SK-N-SH treated with all-trans-retinoic acid at 6 μM for 48 hours (cell line): ENCODE data around the gene FCHO2.

Experiments used
- ATAC-seq: fragments of 200-7000 bp; cut with Tn5 transposase; 3 replicates; pipeline ENCODE4 v1.9.1; 2020; ENCODE audit warnings: mild to moderate bottlenecking, moderate library complexity
- ARNTL ChIP-seq: fragments of 450-650 bp; formaldehyde crosslinking; IDR thresholded peaks from 2 replicates; pipeline ENCODE4 v1.5.0; 2020; ENCODE audit warnings: low read depth, mild to moderate bottlenecking, moderate library complexity, borderline replicate concordance
- BACH2 ChIP-seq: fragments of 250-450 bp; sonication (Bioruptor Pico); IDR thresholded peaks from 2 replicates; pipeline ENCODE4 v1.9.0; 2021; ENCODE audit warnings: mild to moderate bottlenecking, borderline replicate concordance
- CREB5 ChIP-seq: fragments of 250-450 bp; sonication (Bioruptor Pico); IDR thresholded peaks from 2 replicates; pipeline ENCODE4 v1.5.1; 2020; ENCODE audit warnings: low read depth, mild to moderate bottlenecking, moderate library complexity
- CSDC2 ChIP-seq: fragments of 250-450 bp; sonication (Bioruptor Pico); IDR thresholded peaks from 2 replicates; pipeline ENCODE4 v1.5.0; 2020; ENCODE audit warnings: mild to moderate bottlenecking, moderate library complexity
- CSRNP3 ChIP-seq: fragments of 250-450 bp; sonication (Bioruptor Pico); IDR thresholded peaks from 2 replicates; pipeline ENCODE4 v1.5.1; 2021; ENCODE audit warnings: mild to moderate bottlenecking, moderate library complexity
- ESRRG ChIP-seq: fragments of 250-450 bp; sonication (Bioruptor Pico); IDR thresholded peaks from 2 replicates; pipeline ENCODE4 v1.6.1; 2021; ENCODE audit warnings: mild to moderate bottlenecking
- GLIS3 ChIP-seq: fragments of 250-450 bp; sonication (Bioruptor Pico); IDR thresholded peaks from 2 replicates; pipeline ENCODE4 v1.5.0; 2020; ENCODE audit warnings: mild to moderate bottlenecking, moderate library complexity
- OSR1 ChIP-seq: fragments of 250-450 bp; sonication (Bioruptor Pico); IDR thresholded peaks from 2 replicates; pipeline ENCODE4 v1.8.0; 2022; ENCODE audit warnings: moderate library complexity, mild to moderate bottlenecking, inconsistent platforms
- PATZ1 ChIP-seq: fragments of 250-450 bp; sonication (Bioruptor Pico); IDR thresholded peaks from 2 replicates; pipeline ENCODE4 v1.8.0; 2020; ENCODE audit warnings: mild to moderate bottlenecking, moderate library complexity, borderline replicate concordance
- POU6F1 ChIP-seq: fragments of 250-450 bp; sonication (Bioruptor Pico); IDR thresholded peaks from 2 replicates; pipeline ENCODE4 v1.8.0; 2021; ENCODE audit warnings: low read depth, mild to moderate bottlenecking, moderate library complexity, borderline replicate concordance
- PPARA ChIP-seq: fragments of 250-450 bp; sonication (Bioruptor Pico); IDR thresholded peaks from 2 replicates; pipeline ENCODE4 v1.5.0; 2020; ENCODE audit warnings: mild to moderate bottlenecking, borderline replicate concordance
- SNAI2 ChIP-seq: fragments of 250-450 bp; sonication (Bioruptor Pico); IDR thresholded peaks from 2 replicates; pipeline ENCODE4 v1.5.0; 2020; ENCODE audit warnings: mild to moderate bottlenecking, moderate library complexity
- TCF4 ChIP-seq: fragments of 250-450 bp; sonication (Bioruptor Pico); IDR thresholded peaks from 2 replicates; pipeline ENCODE4 v1.8.0; 2021; ENCODE audit warnings: mild to moderate bottlenecking, moderate library complexity, borderline replicate concordance
- TOX ChIP-seq: fragments of 250-450 bp; sonication (Bioruptor Pico); IDR thresholded peaks from 2 replicates; pipeline ENCODE4 v1.8.0; 2021; ENCODE audit warnings: mild to moderate bottlenecking, moderate library complexity, borderline replicate concordance
- ZC3H10 ChIP-seq: fragments of 250-450 bp; sonication (Bioruptor Pico); IDR thresholded peaks from 2 replicates; pipeline ENCODE4 v1.5.1; 2021; ENCODE audit warnings: mild to moderate bottlenecking, moderate library complexity
- ZFP3 ChIP-seq: fragments of 250-450 bp; sonication (Bioruptor Pico); IDR thresholded peaks from 2 replicates; pipeline ENCODE4 v1.5.0; 2020; ENCODE audit warnings: mild to moderate bottlenecking, moderate library complexity
- ZFP30 ChIP-seq: fragments of 450-650 bp; formaldehyde crosslinking; IDR thresholded peaks from 2 replicates; pipeline ENCODE4 v1.5.0; 2022; ENCODE audit warnings: mild to moderate bottlenecking, moderate library complexity
- ZNF565 ChIP-seq: fragments of 450-650 bp; formaldehyde crosslinking; conservative IDR thresholded peaks from 2 replicates; pipeline ENCODE4 v1.5.0; 2020; ENCODE audit warnings: low read depth, mild to moderate bottlenecking, moderate library complexity
- ZNF70 ChIP-seq: fragments of 450-650 bp; formaldehyde crosslinking; IDR thresholded peaks from 2 replicates; pipeline ENCODE4 v1.5.0; 2020; ENCODE audit warnings: mild to moderate bottlenecking, moderate library complexity
- ZNF8 ChIP-seq: fragments of 450-650 bp; formaldehyde crosslinking; IDR thresholded peaks from 2 replicates; pipeline ENCODE4 v1.5.0; 2020; ENCODE audit warnings: mild to moderate bottlenecking, moderate library complexity

Gene FCHO2

GRCh38 chr5:73129143-73129542 is 173.3 kb downstream of the FCHO2 start (continued):
- TF ChIP-seq BACH2, result no peak
- TF ChIP-seq SNAI2 (CRISPR knock-in tag), result no peak
- no peak for TF ChIP-seq CSDC2
- TF ChIP-seq ZNF8 (CRISPR knock-in tag), result no peak
- TF ChIP-seq CSRNP3 (CRISPR knock-in tag), result no peak
- no peak for TF ChIP-seq ZFP3 (CRISPR knock-in tag)
- no peak for TF ChIP-seq TOX (CRISPR knock-in tag)
- TF ChIP-seq ZNF565, result no peak
- TF ChIP-seq ZC3H10 (CRISPR knock-in tag), result no peak

GRCh38 chr5:73130811-73131210 is 175.0 kb downstream of the FCHO2 start:
- TF ChIP-seq ZFP30 (CRISPR knock-in tag), result no peak
- no peak for TF ChIP-seq ZNF565
- no peak for TF ChIP-seq OSR1
- no peak for TF ChIP-seq BACH2
- no peak for TF ChIP-seq GLIS3

GRCh38 chr5:73131711-73132425 is 176.0 kb downstream of the FCHO2 start:
- ATAC-seq, result no peak
- TF ChIP-seq PPARA (CRISPR knock-in tag) (no peak), GLIS3 (no peak), ZC3H10 (CRISPR knock-in tag) (no peak), TOX (CRISPR knock-in tag) (no peak), POU6F1 (CRISPR knock-in tag) (no peak), CSDC2 (no peak), TCF4 (CRISPR knock-in tag) (no peak), CREB5 (CRISPR knock-in tag) (no peak), PATZ1 (CRISPR knock-in tag) (no peak), ZNF8 (CRISPR knock-in tag) (no peak), ZNF565 (no peak), ZNF70 (no peak), ESRRG (no peak), BACH2 (no peak), OSR1 (no peak), ZFP30 (CRISPR knock-in tag) (no peak)

More at GRCh38 chr5:73130811-73131210, 175.0 kb downstream of the FCHO2 start:
- ATAC-seq, result no peak

GRCh38 chr5:73132759-73133158 is 176.9 kb downstream of the FCHO2 start:
- no peak for ATAC-seq
- TF ChIP-seq PPARA (CRISPR knock-in tag), result no peak

GRCh38 chr5:73135021-73135420 is 179.2 kb downstream of the FCHO2 start:
- no peak for ATAC-seq
- no peak for TF ChIP-seq CREB5 (CRISPR knock-in tag)
- no peak for TF ChIP-seq ZNF70
- no peak for TF ChIP-seq TOX (CRISPR knock-in tag)
- TF ChIP-seq PATZ1 (CRISPR knock-in tag), result no peak
- TF ChIP-seq SNAI2 (CRISPR knock-in tag), result no peak
- TF ChIP-seq CSDC2, result no peak
- no peak for TF ChIP-seq ZFP3 (CRISPR knock-in tag)
- no peak for TF ChIP-seq ZNF565
- no peak for TF ChIP-seq OSR1
- TF ChIP-seq ZFP30 (CRISPR knock-in tag), result no peak
- no peak for TF ChIP-seq ZNF8 (CRISPR knock-in tag)
- no peak for TF ChIP-seq ARNTL
- no peak for TF ChIP-seq GLIS3
